ENCODE data around the gene CCDC192.

DNA sequence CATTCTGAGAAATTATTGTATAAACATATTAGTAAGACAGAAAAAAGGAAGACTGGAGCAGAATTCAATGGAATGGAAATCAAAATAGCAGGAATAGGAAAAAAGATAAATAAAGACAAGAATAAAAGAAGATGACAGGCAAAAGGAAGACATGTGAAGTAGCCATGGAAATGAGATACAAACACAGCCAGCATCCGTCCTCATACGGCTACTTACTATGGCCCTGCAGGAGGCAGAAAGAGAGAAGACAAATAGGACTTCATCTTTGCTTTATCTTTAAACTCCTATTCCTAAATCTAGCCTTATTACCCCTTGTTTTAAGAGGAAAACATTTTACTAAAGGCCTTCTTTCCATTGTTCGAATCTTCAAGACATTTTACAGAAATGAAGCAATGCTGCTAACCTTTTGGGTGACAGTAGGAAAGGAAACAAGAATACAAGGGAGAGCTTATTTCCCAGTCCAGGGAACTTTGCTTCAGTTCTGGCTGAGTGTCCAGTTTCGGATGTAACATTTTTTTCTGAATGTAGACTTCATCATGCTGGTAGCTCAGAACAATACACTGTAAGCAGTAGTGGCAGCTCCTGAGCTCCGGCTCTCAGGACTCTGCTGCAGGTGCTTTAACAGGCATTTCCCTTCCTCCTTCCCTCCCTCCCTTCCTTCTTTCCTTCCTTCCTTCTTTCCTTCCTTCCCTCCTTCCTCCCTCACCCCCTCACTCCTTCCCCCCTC lies 274.0 kb downstream of the CCDC192 start:
- TF ChIP-seq, protein P1, sequence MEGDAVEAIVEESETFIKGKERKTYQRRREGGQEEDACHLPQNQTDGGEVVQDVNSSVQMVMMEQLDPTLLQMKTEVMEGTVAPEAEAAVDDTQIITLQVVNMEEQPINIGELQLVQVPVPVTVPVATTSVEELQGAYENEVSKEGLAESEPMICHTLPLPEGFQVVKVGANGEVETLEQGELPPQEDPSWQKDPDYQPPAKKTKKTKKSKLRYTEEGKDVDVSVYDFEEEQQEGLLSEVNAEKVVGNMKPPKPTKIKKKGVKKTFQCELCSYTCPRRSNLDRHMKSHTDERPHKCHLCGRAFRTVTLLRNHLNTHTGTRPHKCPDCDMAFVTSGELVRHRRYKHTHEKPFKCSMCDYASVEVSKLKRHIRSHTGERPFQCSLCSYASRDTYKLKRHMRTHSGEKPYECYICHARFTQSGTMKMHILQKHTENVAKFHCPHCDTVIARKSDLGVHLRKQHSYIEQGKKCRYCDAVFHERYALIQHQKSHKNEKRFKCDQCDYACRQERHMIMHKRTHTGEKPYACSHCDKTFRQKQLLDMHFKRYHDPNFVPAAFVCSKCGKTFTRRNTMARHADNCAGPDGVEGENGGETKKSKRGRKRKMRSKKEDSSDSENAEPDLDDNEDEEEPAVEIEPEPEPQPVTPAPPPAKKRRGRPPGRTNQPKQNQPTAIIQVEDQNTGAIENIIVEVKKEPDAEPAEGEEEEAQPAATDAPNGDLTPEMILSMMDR (IDR thresholded peaks at IDR 0.05), result no peak
- TF ChIP-seq POLR2AphosphoS5 (IDR thresholded peaks at IDR 0.05), result no peak
- TF ChIP-seq EP300 (IDR thresholded peaks at IDR 0.05; ENCODE audit: low read depth), result no peak

All from transverse colon (tissue), 4 donors.